ENCODE measurements around the gene SP110.
"Not testable (repeated sequence)": the region's sequence is repeated elsewhere in the genome, so short reads cannot be mapped to it uniquely, and the experiment has no call there.

Gene SP110

GRCh38 chr2:230266638-230267037, 46.9 kb upstream of the SP110 start:
- TF ChIP-seq TSHZ1 (tag by site-specific recombination; IDR thresholded peaks at IDR 0.05; ENCODE audit: borderline replicate concordance) (no peak), TRIM28 (IDR thresholded peaks at IDR 0.05; ENCODE audit: borderline replicate concordance, low read length) (no peak), OVOL3 (tag by site-specific recombination; IDR thresholded peaks at IDR 0.05) (no peak), ZNF394 (tag by site-specific recombination; IDR thresholded peaks at IDR 0.05; ENCODE audit: borderline replicate concordance) (no peak), ZNF341 (tag by site-specific recombination; IDR thresholded peaks at IDR 0.05; ENCODE audit: low read depth) (no peak), ZFP69B (tag by site-specific recombination; IDR thresholded peaks at IDR 0.05) (no peak), EGR2 (tag by site-specific recombination; IDR thresholded peaks at IDR 0.05; ENCODE audit: low read depth) (no peak), KLF7 (tag by site-specific recombination; IDR thresholded peaks at IDR 0.05; ENCODE audit: borderline replicate concordance) (no peak), KLF16 (tag by site-specific recombination; IDR thresholded peaks at IDR 0.05) (no peak), ZNF10 (tag by site-specific recombination; IDR thresholded peaks at IDR 0.05) (no peak), ZNF433 (tag by site-specific recombination; IDR thresholded peaks at IDR 0.05; ENCODE audit: low read depth) (no peak)
- POLR2A ChIA-PET: no interaction called here
- Histone ChIP-seq H3K27ac (ENCODE audit: extremely low read depth, low read depth, low read length) (no peak overlapping the region), H3K9me3 (ENCODE audit: control insufficient read depth, insufficient read depth, low read depth, low read length) (no peaks in the 10 kb centered on the region), H3K4me3 (ENCODE audit: low read depth, low read length) (no peak overlapping the region), H3K4me1 (ENCODE audit: control insufficient read depth, insufficient read depth, low read length) (no peaks in the 10 kb centered on the region), H3K36me3 (ENCODE audit: control insufficient read depth in 2 of 2, insufficient read depth in 1 of 2, low read length in 2 of 2) (no peaks in the 10 kb centered on the region)
- CTCF ChIA-PET: interaction anchor here (0.6 to 1.7 kb wide), 2 partner anchors 50 to 107 kb away, joined by 4 to 5 read pairs; no protein-coding TSS in a partner anchor

- H3K36me3 ChIP-seq (ENCODE audit: control insufficient read depth in 2 of 2, insufficient read depth in 1 of 2, low read length in 2 of 2); H3K9me3 ChIP-seq (ENCODE audit: control insufficient read depth, insufficient read depth, low read depth, low read length); POLR2A ChIA-PET; H3K4me3 ChIP-seq (ENCODE audit: low read depth, low read length); H3K4me1 ChIP-seq (ENCODE audit: control insufficient read depth, insufficient read depth, low read length); H3K27ac ChIP-seq (ENCODE audit: extremely low read depth, low read depth, low read length): not testable (repeated sequence)
- CTCF ChIA-PET: interaction anchor here (0.7 kb wide), 1 partner anchor 37 kb away, joined by 3 read pairs; no protein-coding TSS in a partner anchor
Measured at GRCh38 chr2:230264945-230265344, 45.2 kb upstream of the SP110 start.

GRCh38 chr2:230262246-230262645, 42.5 kb upstream of the SP110 start:
- no peaks in the 10 kb centered on the region for H3K36me3 ChIP-seq (ENCODE audit: control insufficient read depth in 2 of 2, insufficient read depth in 1 of 2, low read length in 2 of 2)
- TF ChIP-seq ZNF549 (tag by site-specific recombination; IDR thresholded peaks at IDR 0.05): no peak
- no peak for TF ChIP-seq INSM2 (tag by site-specific recombination; IDR thresholded peaks at IDR 0.05)
- no peak for TF ChIP-seq ATF2 (tag by site-specific recombination; IDR thresholded peaks at IDR 0.05; ENCODE audit: low read depth)
- TF ChIP-seq REPIN1 (tag by site-specific recombination; IDR thresholded peaks at IDR 0.05; ENCODE audit: low read depth): no peak
- TF ChIP-seq ZNF544 (tag by site-specific recombination; IDR thresholded peaks at IDR 0.05): no peak
- no peak for TF ChIP-seq ZBTB1 (tag by site-specific recombination; IDR thresholded peaks at IDR 0.05)
- H3K4me3 ChIP-seq (ENCODE audit: low read depth, low read length): no peak overlapping the region
- no peak overlapping the region for H3K27ac ChIP-seq (ENCODE audit: extremely low read depth, low read depth, low read length)
- H3K4me1 ChIP-seq (ENCODE audit: control insufficient read depth, insufficient read depth, low read length): no peaks in the 10 kb centered on the region
- H3K9me3 ChIP-seq (ENCODE audit: control insufficient read depth, insufficient read depth, low read depth, low read length): no peaks in the 10 kb centered on the region
- CTCF ChIA-PET: no interaction called here
- POLR2A ChIA-PET: no interaction called here

Measured in HEK293 (cell line).